Endothelial cell of umbilical vein (primary cell): Measurements from ENCODE around the gene ANKRD44.

Experiments used
- CTCF ChIP-seq, 2 donors: IDR thresholded peaks; 1 replicate in 1 of 2; 2 replicates in 1 of 2; pipeline ENCODE4 v1.5.1; 2011; ENCODE audit warnings: low read length in 2 of 2, mild to moderate bottlenecking in 2 of 2, moderate library complexity in 2 of 2, control low read depth in 1 of 2, inconsistent platforms in 1 of 2, low read depth in 1 of 2; ENCODE audit not compliant: insufficient read depth in 1 of 2; ENCODE audit errors: extremely low read depth in 1 of 2
- EZH2 ChIP-seq: IDR thresholded peaks from 2 replicates; pipeline ENCODE4 v1.6.1; 2012; ENCODE audit warnings: borderline replicate concordance, low read depth, mild to moderate bottlenecking, moderate library complexity, low read length, inconsistent platforms; ENCODE audit not compliant: severe bottlenecking
- FOS ChIP-seq: IDR thresholded peaks from 2 replicates; pipeline ENCODE4 v1.6.1; 2011; ENCODE audit warnings: mild to moderate bottlenecking, low read length, moderate library complexity, borderline replicate concordance; ENCODE audit not compliant: insufficient read depth
- GATA2 ChIP-seq: IDR thresholded peaks from 2 replicates; pipeline ENCODE4 v1.7.0; 2011; ENCODE audit warnings: low read depth, mild to moderate bottlenecking, moderate library complexity, mixed read lengths, low read length; ENCODE audit not compliant: insufficient read length, insufficient read depth
- JUN ChIP-seq: IDR thresholded peaks from 2 replicates; pipeline ENCODE4 v1.6.1; 2011; ENCODE audit warnings: borderline replicate concordance, low read depth; ENCODE audit not compliant: insufficient read length, insufficient read depth
- MYC ChIP-seq: IDR thresholded peaks from one replicate; pipeline ENCODE4 v1.6.1; 2011; ENCODE audit warnings: mild to moderate bottlenecking, low read depth, low read length
- POLR2A ChIP-seq: IDR thresholded peaks from 2 replicates; pipeline ENCODE4 v1.6.1; 2012; ENCODE audit warnings: low read depth, mild to moderate bottlenecking, control low read depth, low read length
- POLR2AphosphoS5 ChIP-seq: IDR thresholded peaks from 2 replicates; pipeline ENCODE4 v1.6.1; 2012; ENCODE audit warnings: low read depth, mild to moderate bottlenecking, control low read depth, low read length, moderate library complexity; ENCODE audit not compliant: insufficient read depth
- TF ChIP-seq, protein P1 (sequence below): IDR thresholded peaks from 2 replicates; pipeline ENCODE4 v1.6.1; 2011; ENCODE audit not compliant: insufficient read depth, insufficient read length

DNA sequence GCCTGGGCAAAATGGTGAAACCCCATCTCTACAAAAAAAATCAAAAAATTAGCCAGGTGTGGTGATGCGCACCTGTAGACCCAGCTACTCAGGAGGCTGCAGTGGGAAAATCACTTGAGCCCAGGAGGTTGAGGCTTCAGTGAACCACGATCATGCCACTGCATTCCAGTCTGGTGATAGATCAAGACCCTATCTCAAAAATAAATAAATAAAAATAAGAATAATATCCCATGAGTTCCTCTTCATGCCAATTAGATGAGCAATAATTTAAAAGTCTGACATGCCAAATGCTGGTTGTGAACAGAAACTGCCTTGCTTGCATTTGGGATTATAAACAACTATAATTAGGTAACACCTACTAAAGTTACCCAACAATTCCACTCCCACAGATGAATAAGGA is 22.1 kb upstream of the ANKRD44 start:
- no peak for TF ChIP-seq EZH2
- TF ChIP-seq POLR2AphosphoS5: no peak
- TF ChIP-seq, protein P1, sequence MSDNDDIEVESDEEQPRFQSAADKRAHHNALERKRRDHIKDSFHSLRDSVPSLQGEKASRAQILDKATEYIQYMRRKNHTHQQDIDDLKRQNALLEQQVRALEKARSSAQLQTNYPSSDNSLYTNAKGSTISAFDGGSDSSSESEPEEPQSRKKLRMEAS: no peak
- TF ChIP-seq CTCF (IDR thresholded peaks at IDR 0.05; ENCODE audit: extremely low read depth in 1 of 2, insufficient read depth in 1 of 2, low read depth in 1 of 2, low read length in 2 of 2): no peak
- TF ChIP-seq POLR2A: no peak
- TF ChIP-seq MYC: no peak
- TF ChIP-seq FOS: no peak
- TF ChIP-seq JUN: no peak
- no peak for TF ChIP-seq GATA2
